K562 (cell line): ENCODE measurements around the gene SAMM50.

Experiments used
- CBX2 ChIP-seq: fragments of 200-600 bp; sonication (generic); IDR thresholded peaks from one replicate; pipeline ENCODE4 v1.6.1; 2012; ENCODE audit warnings: mild to moderate bottlenecking, low read length, inconsistent platforms; ENCODE audit not compliant: insufficient read depth, poor library complexity, severe bottlenecking
- CTCF ChIP-seq, 3 experiments: IDR thresholded peaks in 2 of 3; conservative IDR thresholded peaks in 1 of 3; 2 replicates each; pipeline ENCODE4 v1.5.1; 2011 to 2012; ENCODE audit warnings: low read length in 3 of 3, mild to moderate bottlenecking in 3 of 3, control low read depth in 2 of 3, improper control_type of control experiment in 1 of 3, inconsistent platforms in 1 of 3, low read depth in 1 of 3, mixed read lengths in 1 of 3, moderate library complexity in 1 of 3; ENCODE audit not compliant: insufficient read depth in 2 of 3
- REST ChIP-seq, 2 experiments: fragments of 450-650 bp; formaldehyde crosslinking in 1 of 2; IDR thresholded peaks; 2 replicates each; pipeline versions ENCODE4 v1.4.0 to v1.6.1; 2014 to 2020; ENCODE audit warnings: mild to moderate bottlenecking in 2 of 2, borderline replicate concordance in 1 of 2, low read depth in 1 of 2
- RNF2 ChIP-seq: sonication (generic); IDR thresholded peaks from 2 replicates; pipeline ENCODE4 v1.6.1; 2016
- SP2 ChIP-seq: IDR thresholded peaks from 2 replicates; pipeline ENCODE4 v1.6.1; 2011; ENCODE audit warnings: mild to moderate bottlenecking, low read depth, low read length, moderate library complexity; ENCODE audit not compliant: poor library complexity, severe bottlenecking; ENCODE audit errors: extremely low read depth
- STAG1 ChIP-seq: sonication (generic); formaldehyde crosslinking; IDR thresholded peaks from 2 replicates; pipeline ENCODE4 v1.5.0; 2020; ENCODE audit warnings: missing genetic modification reagents, borderline replicate concordance
- SUPT5H ChIP-seq: fragments of 450-650 bp; IDR thresholded peaks from 2 replicates; pipeline ENCODE4 v1.6.1; 2016
- TAF15 ChIP-seq: fragments of 200-400 bp; formaldehyde crosslinking; IDR thresholded peaks from 2 replicates; pipeline ENCODE4 v1.6.1; 2017; ENCODE audit warnings: mild to moderate bottlenecking, low read depth, low read length, moderate library complexity
- ZNF589 ChIP-seq: fragments of 200-800 bp; sonication (Bioruptor generic); IDR thresholded peaks from 2 replicates; pipeline ENCODE4 v1.6.1; 2016; ENCODE audit warnings: low read depth, missing genetic modification characterization, missing compliant biosample characterization
- TF ChIP-seq, protein P1 (sequence below), 2 experiments: fragments of 450-650 bp in 1 of 2; sonication (generic) in 1 of 2; formaldehyde crosslinking in 1 of 2; IDR thresholded peaks; 2 replicates each; pipeline versions ENCODE4 v1.7.1 to v1.9.0; 2016 to 2022; ENCODE audit warnings: inconsistent platforms in 1 of 2, mild to moderate bottlenecking in 1 of 2, missing genetic modification reagents in 1 of 2

DNA sequence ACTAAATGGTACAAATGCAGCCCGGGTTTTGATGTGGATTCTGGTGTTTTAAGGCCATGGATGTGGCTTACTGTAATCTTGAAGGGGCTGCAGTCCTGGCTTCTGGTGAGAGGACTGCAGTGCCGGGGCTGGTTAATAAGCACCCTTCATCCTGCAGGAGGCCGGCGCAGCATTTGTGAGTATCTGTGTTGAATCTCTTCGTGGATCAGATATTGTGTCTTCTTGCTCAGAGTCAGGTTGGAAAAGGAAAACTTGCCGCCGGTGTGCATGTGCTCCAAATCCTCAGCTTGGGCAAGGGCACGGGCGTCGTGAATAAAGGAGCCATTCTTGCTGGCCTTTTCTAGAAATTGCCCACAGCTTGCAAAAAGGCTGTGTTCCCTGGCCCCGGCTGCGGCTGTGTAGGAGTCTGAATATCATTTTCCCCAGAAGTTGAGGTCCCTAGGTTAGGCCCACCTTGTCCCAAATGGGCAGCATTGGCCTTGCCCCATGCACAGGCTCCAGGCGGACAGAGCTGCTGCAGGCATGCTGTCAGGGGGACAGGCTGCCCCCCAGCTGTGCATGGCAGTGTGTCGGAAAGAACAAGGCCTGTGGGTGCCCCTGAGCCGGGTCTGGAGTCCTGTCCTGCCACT, 39.9 kb downstream of the SAMM50 start:
- TF ChIP-seq CTCF (IDR thresholded peaks at IDR 0.05 in 2 of 3, conservative IDR thresholded peaks at IDR 0.05 in 1 of 3; ENCODE audit: insufficient read depth in 2 of 3, low read depth in 1 of 3, low read length in 3 of 3) (no peak), TAF15 (no peak), CBX2 (no peak), SUPT5H (no peak), REST (IDR thresholded peaks at IDR 0.05; ENCODE audit: borderline replicate concordance) (no peak), REST (CRISPR knock-in tag; IDR thresholded peaks at IDR 0.05; ENCODE audit: low read depth) (no peak), ZNF589 (CRISPR knock-in tag) (no peak), STAG1 (CRISPR knock-in tag) (no peak), RNF2 (no peak), SP2 (no peak)
- TF ChIP-seq, protein P1, sequence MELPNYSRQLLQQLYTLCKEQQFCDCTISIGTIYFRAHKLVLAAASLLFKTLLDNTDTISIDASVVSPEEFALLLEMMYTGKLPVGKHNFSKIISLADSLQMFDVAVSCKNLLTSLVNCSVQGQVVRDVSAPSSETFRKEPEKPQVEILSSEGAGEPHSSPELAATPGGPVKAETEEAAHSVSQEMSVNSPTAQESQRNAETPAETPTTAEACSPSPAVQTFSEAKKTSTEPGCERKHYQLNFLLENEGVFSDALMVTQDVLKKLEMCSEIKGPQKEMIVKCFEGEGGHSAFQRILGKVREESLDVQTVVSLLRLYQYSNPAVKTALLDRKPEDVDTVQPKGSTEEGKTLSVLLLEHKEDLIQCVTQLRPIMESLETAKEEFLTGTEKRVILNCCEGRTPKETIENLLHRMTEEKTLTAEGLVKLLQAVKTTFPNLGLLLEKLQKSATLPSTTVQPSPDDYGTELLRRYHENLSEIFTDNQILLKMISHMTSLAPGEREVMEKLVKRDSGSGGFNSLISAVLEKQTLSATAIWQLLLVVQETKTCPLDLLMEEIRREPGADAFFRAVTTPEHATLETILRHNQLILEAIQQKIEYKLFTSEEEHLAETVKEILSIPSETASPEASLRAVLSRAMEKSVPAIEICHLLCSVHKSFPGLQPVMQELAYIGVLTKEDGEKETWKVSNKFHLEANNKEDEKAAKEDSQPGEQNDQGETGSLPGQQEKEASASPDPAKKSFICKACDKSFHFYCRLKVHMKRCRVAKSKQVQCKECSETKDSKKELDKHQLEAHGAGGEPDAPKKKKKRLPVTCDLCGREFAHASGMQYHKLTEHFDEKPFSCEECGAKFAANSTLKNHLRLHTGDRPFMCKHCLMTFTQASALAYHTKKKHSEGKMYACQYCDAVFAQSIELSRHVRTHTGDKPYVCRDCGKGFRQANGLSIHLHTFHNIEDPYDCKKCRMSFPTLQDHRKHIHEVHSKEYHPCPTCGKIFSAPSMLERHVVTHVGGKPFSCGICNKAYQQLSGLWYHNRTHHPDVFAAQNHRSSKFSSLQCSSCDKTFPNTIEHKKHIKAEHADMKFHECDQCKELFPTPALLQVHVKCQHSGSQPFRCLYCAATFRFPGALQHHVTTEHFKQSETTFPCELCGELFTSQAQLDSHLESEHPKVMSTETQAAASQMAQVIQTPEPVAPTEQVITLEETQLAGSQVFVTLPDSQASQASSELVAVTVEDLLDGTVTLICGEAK (IDR thresholded peaks at IDR 0.05): no peak
- TF ChIP-seq, protein P1 (CRISPR knock-in tag; IDR thresholded peaks at IDR 0.05): no peak
